GM21576 (cell line): ENCODE results near the gene CD36.

Experiments used
- ATAC-seq: cut with Tn5 transposase; IDR thresholded peaks from one replicate; pipeline ENCODE4 v1.9.1; 2021; ENCODE audit warnings: mild to moderate bottlenecking, moderate library complexity; ENCODE audit not compliant: unreplicated experiment

The CD36 gene

DNA sequence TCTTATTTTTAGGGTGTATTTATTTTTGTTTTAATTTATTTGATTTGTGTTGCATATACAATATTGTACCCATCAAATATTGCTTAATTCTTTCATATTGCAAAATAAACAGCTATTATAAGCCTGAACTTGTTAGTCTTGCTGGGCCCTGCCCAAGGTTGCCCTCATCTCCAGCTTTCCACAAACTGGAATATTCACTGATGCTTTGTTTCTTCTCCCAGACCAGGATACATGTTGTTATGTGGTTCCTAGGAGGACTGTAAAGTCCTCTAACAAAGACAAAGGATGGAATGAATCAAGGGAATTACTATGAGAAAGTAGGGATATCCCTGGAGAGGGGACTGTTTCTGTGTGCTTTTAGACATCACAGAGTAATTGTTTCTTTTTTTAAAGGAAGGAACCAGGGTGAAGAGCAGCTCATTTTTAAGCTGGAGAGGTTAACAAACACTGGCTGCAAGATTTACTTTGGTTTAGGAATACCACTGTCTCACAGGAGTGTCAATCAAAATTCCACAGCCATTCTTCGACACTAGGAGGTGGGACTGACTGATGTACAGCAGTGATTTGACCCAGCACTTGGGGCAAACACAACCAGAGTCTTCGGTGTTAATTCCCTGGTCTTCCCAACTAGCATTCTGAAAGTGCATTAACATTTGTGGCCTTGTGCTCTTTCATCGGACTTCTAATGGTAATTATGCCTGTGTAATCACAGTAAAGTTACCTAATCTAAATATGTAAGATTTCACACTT is 14.8 kb upstream of the CD36 start:
- no peak for ATAC-seq

DNA sequence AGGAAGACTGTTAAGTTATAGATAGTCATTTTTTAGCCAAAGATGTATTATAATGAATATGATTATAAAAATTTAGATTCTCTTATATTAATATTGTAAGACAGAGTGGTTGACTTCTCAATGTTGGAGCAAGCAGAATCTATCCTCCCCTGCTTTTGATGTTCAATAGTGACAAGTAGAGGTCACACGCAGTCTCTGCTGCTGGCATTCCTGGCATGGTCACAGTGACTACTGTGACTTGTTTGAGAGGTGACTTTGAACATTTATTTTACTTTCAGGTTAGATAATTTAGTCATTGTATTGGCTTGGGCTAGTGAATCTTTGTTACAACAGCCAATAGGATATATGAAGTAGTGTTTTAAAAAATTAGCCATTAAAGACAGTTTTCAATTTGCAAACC is 13.7 kb upstream of the CD36 start:
- no peak for ATAC-seq

DNA sequence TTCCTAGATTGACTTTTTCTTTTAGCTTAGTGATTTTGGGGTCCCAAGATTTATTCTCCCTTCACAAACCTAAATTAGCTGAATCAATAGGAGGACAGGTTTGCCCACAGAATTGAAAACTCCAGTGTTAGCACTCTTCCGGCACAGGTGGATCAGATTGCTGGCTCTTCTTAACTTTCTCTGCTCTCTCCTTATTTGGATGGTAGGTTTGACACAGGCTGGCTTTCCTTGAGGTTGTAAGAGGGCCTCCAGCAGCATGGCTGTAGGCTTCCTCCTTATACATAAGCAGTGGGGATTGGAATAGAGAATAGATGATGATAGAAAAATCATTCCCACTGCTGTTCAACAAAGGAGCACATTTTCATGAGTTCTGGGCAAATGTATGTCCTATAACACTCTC is 9.4 kb upstream of the CD36 start:
- ATAC-seq: no peak

GRCh38 chr7:80630608-80631405 is 7.6 kb upstream of the CD36 start:
- no peak for ATAC-seq

- no peak for ATAC-seq
These were observed 7.0 kb upstream of the CD36 start for GRCh38 chr7:80631421-80631820.

- no peak for ATAC-seq
These were observed 6.3 kb upstream of the CD36 start for GRCh38 chr7:80632139-80632538.

DNA sequence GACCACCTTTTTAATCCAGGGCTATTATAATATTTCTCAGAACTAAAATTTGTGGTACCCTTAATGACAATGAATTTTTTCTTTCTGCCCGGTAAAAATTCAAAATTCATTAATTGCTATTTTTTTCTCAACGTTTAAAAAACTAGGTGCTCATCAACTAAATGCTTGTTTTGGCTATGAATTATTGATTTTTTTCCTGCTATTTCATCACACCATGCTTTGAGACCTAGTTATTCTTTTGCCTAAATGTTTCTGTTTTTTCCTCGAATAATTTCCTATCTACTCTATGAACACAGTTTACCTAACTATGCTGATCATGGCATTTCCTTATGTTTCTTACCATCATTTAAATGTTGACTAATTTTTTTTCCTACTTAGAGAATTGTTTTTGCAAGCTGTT is 5.6 kb upstream of the CD36 start:
- ATAC-seq: no peak

- ATAC-seq: no peak
These were observed 3.9 kb upstream of the CD36 start for GRCh38 chr7:80634505-80634904.

- no peak for ATAC-seq
These were observed 2.9 kb upstream of the CD36 start for GRCh38 chr7:80635533-80635932.

DNA sequence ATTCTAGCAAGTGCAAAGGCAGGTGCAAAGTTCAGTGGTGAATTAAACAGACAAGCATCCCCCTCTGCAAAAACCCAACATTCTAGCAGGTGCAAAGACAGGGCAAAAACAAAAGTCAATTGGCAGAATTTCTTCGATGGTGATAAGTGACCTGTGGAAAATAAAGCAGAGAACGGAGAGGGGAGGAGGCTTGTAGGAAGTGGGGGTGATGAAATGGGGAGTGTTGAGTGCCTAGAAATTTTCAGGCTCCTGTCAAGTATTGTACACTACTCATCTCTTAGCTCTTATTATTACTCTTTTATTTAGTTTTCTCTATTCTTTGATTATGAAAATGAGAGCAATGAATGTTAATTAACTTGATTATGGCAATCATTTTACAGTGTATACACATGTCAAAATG is 2.4 kb upstream of the CD36 start:
- no peak for ATAC-seq

GRCh38 chr7:80636709-80637108 is 1.7 kb upstream of the CD36 start:
- ATAC-seq: no peak

DNA sequence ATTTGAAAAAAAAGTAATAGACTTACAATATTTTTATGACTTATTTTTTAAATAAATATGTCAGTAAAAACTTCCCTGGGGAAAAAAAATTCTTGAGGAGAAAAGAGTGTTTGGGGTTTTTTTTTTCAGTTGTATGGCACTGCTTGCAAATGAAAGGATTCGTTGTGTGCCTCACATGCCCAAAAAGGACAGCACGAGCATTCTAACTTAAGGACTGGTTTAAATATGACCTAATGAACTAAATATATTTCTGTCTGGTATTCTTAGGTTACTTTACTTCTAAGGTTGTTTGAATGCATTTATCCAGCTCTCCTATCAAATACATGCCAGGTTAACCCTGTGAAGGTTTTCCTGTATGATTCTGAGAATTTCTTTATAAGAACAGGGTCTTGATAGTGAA is 988 bp upstream of the CD36 start:
- no peak for ATAC-seq

DNA sequence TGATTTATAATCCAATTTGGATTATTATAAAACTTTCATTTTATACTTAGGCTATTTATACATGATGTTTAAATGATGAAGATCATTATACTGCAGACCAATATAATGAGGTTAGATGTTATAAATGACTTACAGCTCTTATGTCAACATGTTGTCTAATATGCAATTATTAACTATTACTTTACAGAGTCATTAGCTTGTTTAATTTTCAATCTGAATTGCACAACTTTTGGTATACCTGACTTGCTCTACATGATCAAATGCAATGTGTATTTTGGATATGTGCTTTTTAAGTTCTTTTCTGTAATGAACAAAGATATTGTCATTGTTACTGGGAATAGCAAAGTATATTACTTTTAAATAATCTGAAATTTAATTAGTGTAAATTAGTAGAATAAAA is 569 bp downstream of the CD36 start:
- ATAC-seq: no peak

GRCh38 chr7:80640846-80641245 is 2.4 kb downstream of the CD36 start:
- ATAC-seq: no peak

- ATAC-seq: no peak
These were observed 3.1 kb downstream of the CD36 start for GRCh38 chr7:80641548-80641947.

GRCh38 chr7:80642871-80643270 is 4.4 kb downstream of the CD36 start:
- ATAC-seq: no peak

DNA sequence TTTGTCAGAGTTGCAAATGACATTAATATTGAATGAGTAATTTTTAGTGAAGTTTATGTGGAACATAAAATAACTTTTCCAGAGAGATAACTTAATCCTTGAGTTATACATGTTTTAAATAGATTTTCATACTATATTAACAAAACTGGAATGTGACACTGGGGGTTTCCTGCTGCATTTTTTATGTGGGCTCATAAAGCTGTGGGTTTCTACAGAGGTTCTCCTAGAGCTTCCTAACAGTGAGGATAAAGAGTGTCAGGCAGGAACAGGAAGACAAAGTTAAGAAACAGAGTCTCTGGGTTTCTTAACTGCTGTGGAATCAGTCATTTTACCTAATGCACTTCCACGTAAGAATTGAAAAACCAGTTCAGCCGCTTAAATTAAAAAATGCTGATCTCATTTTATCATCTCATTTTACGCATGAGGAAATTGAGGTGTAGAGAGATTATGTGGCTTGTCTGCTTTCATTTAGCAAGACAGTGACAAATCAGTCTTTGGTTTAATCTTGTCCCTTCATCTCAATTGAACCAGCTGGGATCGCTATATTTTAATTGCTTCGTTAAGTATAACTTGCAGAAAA is 5.0 kb downstream of the CD36 start:
- ATAC-seq: no peak

DNA sequence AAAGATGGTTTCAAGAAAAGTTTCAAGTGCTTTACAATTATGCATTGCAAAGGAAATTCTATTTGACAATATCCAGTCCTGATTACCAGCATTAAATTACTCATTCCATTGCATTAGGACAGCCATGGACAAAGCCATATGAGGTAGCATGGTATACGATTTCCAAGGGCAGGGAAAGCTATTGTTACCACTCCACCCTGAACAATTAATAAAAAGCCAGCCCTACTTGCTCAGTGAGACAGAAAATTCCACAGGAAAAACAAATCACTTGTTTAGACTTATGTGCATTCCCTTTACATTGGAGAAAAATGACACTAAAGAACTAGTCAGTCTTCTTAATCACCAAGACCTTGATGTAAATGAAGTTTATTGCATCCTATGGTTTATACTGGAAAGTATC is 5.6 kb downstream of the CD36 start:
- ATAC-seq: no peak

GRCh38 chr7:80646083-80646865 is 7.8 kb downstream of the CD36 start:
- no peak for ATAC-seq

- no peak for ATAC-seq
These were observed 9.0 kb downstream of the CD36 start for GRCh38 chr7:80647436-80647835.

GRCh38 chr7:80648031-80648600 is 9.7 kb downstream of the CD36 start:
- ATAC-seq: no peak
